ENCODE data around the gene KCNJ6. TPM values are rescaled to one million over a fixed set of nuclear protein-coding genes. Genes with fewer than 3 reads are reported as not detected.

Gene KCNJ6
- total RNA-seq, 1 experiment from 2014 or later, result not detected

DNA sequence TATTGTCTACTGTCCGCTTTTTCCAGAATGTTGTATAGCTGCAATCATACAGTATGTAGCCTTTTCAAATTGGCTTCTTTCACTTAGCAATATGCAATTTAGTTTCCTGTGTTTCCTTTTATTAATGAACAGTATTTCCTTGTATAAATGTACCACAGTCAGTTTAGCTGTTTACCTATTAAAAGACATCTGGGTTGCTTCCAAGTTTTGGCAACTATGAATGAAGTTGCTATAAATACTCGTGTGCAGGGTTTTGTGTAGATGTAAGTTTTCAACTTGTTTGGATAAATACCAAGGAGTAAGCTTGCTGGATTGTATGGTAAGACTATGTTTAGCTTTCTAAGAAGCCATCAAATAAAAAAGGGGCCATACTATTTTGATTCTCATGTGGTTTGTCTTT is 24.4 kb upstream of the KCNJ6 start:
- BruUV-seq (replicated peaks), result no TSS peak
- CTCF ChIA-PET, result interaction anchor here (0.7 kb wide), 1 partner anchor 1767 kb away, joined by 14 read pairs; no protein-coding TSS in a partner anchor
- no peak for TF ChIP-seq EZH2 (IDR thresholded peaks at IDR 0.05; ENCODE audit: borderline replicate concordance, low read depth, low read length, poor library complexity, severe bottlenecking)
- no peaks in the 10 kb centered on the region for H3K9me3 ChIP-seq (ENCODE audit: low read depth, low read length, poor library complexity, severe bottlenecking)
- H3K27me3 ChIP-seq (replicated peaks; ENCODE audit: insufficient read depth, low read depth, low read length, poor library complexity), result peaks cover 6% of the 10 kb centered on the region
- POLR2A ChIA-PET (ENCODE audit: low non-redundant PET), result no interaction called here
- H3K36me3 ChIP-seq (ENCODE audit: insufficient read depth, low read length, poor library complexity, severe bottlenecking), result no peaks in the 10 kb centered on the region
- no peak for DNase-seq (ENCODE audit: low spot score)
- no peaks in the 10 kb centered on the region for H3K4me1 ChIP-seq (ENCODE audit: insufficient read depth, low read length, poor library complexity, severe bottlenecking)
- H3K27ac ChIP-seq (ENCODE audit: low read depth, low read length, poor library complexity, severe bottlenecking), result no peak overlapping the region
- intact Hi-C loops (cut with micrococcal nuclease; ENCODE audit: unreplicated experiment), result no loop called here
- H3K4me3 ChIP-seq (ENCODE audit: low read depth, low read length, poor library complexity, severe bottlenecking), result no peak overlapping the region

DNA sequence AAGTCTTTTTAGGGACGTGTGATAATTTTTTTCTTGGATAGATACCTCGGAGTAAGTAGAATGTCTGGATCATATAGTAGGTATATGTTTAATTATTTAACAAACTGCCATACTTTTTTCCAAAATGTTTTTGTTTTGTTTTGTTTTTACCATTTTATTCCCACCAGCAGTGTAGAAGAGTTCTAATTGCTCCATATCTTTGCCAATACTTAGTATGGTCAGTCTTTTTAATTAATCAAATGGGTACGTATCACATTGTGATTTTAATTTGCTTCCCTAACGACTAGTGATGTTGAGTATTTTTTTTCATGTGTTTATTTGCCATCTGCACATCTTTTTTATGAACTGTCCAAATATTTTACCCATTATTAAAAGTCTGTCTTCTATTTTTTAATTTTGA is 23.6 kb upstream of the KCNJ6 start:
- no peaks in the 10 kb centered on the region for H3K36me3 ChIP-seq (ENCODE audit: insufficient read depth, low read length, poor library complexity, severe bottlenecking)
- no TSS peak for BruUV-seq (replicated peaks)
- H3K9me3 ChIP-seq (ENCODE audit: low read depth, low read length, poor library complexity, severe bottlenecking), result no peaks in the 10 kb centered on the region
- intact Hi-C loops (cut with micrococcal nuclease; ENCODE audit: unreplicated experiment), result no loop called here
- DNase-seq (ENCODE audit: low spot score), result no peak
- no peak overlapping the region for H3K4me3 ChIP-seq (ENCODE audit: low read depth, low read length, poor library complexity, severe bottlenecking)
- no peak for TF ChIP-seq EZH2 (IDR thresholded peaks at IDR 0.05; ENCODE audit: borderline replicate concordance, low read depth, low read length, poor library complexity, severe bottlenecking)
- TF ChIP-seq, protein P1, sequence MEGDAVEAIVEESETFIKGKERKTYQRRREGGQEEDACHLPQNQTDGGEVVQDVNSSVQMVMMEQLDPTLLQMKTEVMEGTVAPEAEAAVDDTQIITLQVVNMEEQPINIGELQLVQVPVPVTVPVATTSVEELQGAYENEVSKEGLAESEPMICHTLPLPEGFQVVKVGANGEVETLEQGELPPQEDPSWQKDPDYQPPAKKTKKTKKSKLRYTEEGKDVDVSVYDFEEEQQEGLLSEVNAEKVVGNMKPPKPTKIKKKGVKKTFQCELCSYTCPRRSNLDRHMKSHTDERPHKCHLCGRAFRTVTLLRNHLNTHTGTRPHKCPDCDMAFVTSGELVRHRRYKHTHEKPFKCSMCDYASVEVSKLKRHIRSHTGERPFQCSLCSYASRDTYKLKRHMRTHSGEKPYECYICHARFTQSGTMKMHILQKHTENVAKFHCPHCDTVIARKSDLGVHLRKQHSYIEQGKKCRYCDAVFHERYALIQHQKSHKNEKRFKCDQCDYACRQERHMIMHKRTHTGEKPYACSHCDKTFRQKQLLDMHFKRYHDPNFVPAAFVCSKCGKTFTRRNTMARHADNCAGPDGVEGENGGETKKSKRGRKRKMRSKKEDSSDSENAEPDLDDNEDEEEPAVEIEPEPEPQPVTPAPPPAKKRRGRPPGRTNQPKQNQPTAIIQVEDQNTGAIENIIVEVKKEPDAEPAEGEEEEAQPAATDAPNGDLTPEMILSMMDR (conservative IDR thresholded peaks at IDR 0.05; ENCODE audit: low read depth, low read length), result no peak
- peaks cover 6% of the 10 kb centered on the region for H3K27me3 ChIP-seq (replicated peaks; ENCODE audit: insufficient read depth, low read depth, low read length, poor library complexity)
- CTCF ChIA-PET, result no interaction called here
- no peak overlapping the region for H3K27ac ChIP-seq (ENCODE audit: low read depth, low read length, poor library complexity, severe bottlenecking)
- POLR2A ChIA-PET (ENCODE audit: low non-redundant PET), result no interaction called here
- H3K4me1 ChIP-seq (ENCODE audit: insufficient read depth, low read length, poor library complexity, severe bottlenecking), result no peaks in the 10 kb centered on the region

DNA sequence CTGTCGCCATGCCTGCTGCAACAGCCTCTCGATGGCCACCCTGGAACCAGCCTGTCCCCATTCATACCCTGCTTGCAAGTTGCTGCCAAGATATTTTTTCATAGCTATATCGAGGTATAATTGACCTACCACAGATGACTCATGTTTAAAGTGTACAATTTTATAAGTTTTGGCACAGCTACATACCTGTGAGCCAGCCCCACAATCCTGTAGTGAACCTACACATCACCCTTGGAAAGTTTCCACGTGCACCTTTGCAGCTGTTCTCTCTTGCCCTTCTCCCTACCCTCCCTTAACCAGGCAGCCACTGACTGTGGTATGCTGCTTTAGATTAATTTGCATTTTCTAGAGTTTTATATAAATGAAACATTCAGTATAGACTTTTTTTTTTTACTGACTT is 23.0 kb upstream of the KCNJ6 start:
- no peak for DNase-seq (ENCODE audit: low spot score)
- POLR2A ChIA-PET (ENCODE audit: low non-redundant PET), result no interaction called here
- no peak overlapping the region for H3K4me3 ChIP-seq (ENCODE audit: low read depth, low read length, poor library complexity, severe bottlenecking)
- no TSS peak for BruUV-seq (replicated peaks)
- H3K36me3 ChIP-seq (ENCODE audit: insufficient read depth, low read length, poor library complexity, severe bottlenecking), result no peaks in the 10 kb centered on the region
- no peaks in the 10 kb centered on the region for H3K9me3 ChIP-seq (ENCODE audit: low read depth, low read length, poor library complexity, severe bottlenecking)
- intact Hi-C loops (cut with micrococcal nuclease; ENCODE audit: unreplicated experiment), result no loop called here
- CTCF ChIA-PET, result no interaction called here
- TF ChIP-seq, protein P1 (conservative IDR thresholded peaks at IDR 0.05; ENCODE audit: low read depth, low read length), result no peak
- no peak for TF ChIP-seq EZH2 (IDR thresholded peaks at IDR 0.05; ENCODE audit: borderline replicate concordance, low read depth, low read length, poor library complexity, severe bottlenecking)
- H3K27me3 ChIP-seq (replicated peaks; ENCODE audit: insufficient read depth, low read depth, low read length, poor library complexity), result peaks cover 6% of the 10 kb centered on the region
- no peaks in the 10 kb centered on the region for H3K4me1 ChIP-seq (ENCODE audit: insufficient read depth, low read length, poor library complexity, severe bottlenecking)
- H3K27ac ChIP-seq (ENCODE audit: low read depth, low read length, poor library complexity, severe bottlenecking), result no peak overlapping the region

DNA sequence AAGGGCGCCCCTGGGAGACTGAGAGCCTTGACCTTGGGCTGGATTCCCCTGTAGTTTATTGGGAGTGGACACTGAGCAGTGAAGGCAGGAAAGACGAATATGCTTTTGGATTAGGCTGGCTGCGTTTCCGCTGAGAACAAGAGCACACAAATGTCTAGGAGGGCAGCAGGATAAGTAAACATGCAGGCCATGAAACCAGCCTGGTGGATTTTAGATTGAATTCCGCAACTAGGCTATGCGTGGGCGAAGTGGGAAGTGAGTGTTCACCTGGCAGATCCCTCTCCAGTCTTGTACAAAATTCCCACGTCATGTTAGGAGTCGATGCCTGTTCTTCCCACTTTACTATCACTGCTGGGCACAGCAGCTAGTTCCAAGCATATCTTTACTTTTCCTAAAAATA is 21.4 kb upstream of the KCNJ6 start:
- H3K27ac ChIP-seq (ENCODE audit: low read depth, low read length, poor library complexity, severe bottlenecking), result no peak overlapping the region
- CTCF ChIA-PET, result no interaction called here
- TF ChIP-seq, protein P1 (conservative IDR thresholded peaks at IDR 0.05; ENCODE audit: low read depth, low read length), result no peak
- no peak for TF ChIP-seq EZH2 (IDR thresholded peaks at IDR 0.05; ENCODE audit: borderline replicate concordance, low read depth, low read length, poor library complexity, severe bottlenecking)
- H3K4me1 ChIP-seq (ENCODE audit: insufficient read depth, low read length, poor library complexity, severe bottlenecking), result no peaks in the 10 kb centered on the region
- BruUV-seq (replicated peaks), result no TSS peak
- H3K4me3 ChIP-seq (ENCODE audit: low read depth, low read length, poor library complexity, severe bottlenecking), result no peak overlapping the region
- no peaks in the 10 kb centered on the region for H3K36me3 ChIP-seq (ENCODE audit: insufficient read depth, low read length, poor library complexity, severe bottlenecking)
- POLR2A ChIA-PET (ENCODE audit: low non-redundant PET), result no interaction called here
- intact Hi-C loops (cut with micrococcal nuclease; ENCODE audit: unreplicated experiment), result no loop called here
- DNase-seq (ENCODE audit: low spot score), result no peak
- no peaks in the 10 kb centered on the region for H3K9me3 ChIP-seq (ENCODE audit: low read depth, low read length, poor library complexity, severe bottlenecking)
- no peaks in the 10 kb centered on the region for H3K27me3 ChIP-seq (replicated peaks; ENCODE audit: insufficient read depth, low read depth, low read length, poor library complexity)

Measured in A673 (cell line).